H1 (cell line): ENCODE results near the gene APC2. TPM values are rescaled to one million over a fixed set of nuclear protein-coding genes. Genes with fewer than 3 reads are reported as not detected.

Experiments used
- CTCF ChIA-PET: fragments of 300-600 bp; sonication (Branson Sonifier 250); formaldehyde crosslinking; loops from one replicate; lab custom pipeline; 2021; ENCODE audit not compliant: partially characterized antibody; lab: Charles Lee
- POLR2A ChIA-PET: fragments of 300-600 bp; sonication (Branson Sonifier 250); formaldehyde crosslinking; loops from one replicate; lab custom pipeline; 2021; ENCODE audit warnings: inconsistent platforms; ENCODE audit not compliant: partially characterized antibody; lab: Charles Lee
- DNase-seq, 2 experiments: peaks; one replicate each; pipeline versions ENCODE4 v3.0.0 to v3.0.0-alpha.2; 2010 to 2022; ENCODE audit warnings: low spot score in 2 of 2, low read depth in 1 of 2, mixed read lengths in 1 of 2
- FAIRE-seq: peaks from 2 replicates; lab custom pipeline; 2011; peaks lifted over from hg19 to GRCh38; lab: Jason Lieb, UNC
- H2AFZ ChIP-seq: 2 replicates; pipeline ENCODE4 v1.8.1; 2012; ENCODE audit warnings: low read length, inconsistent platforms
- H2AK5ac ChIP-seq: 2 replicates; pipeline ENCODE4 v1.6.1; 2013; ENCODE audit warnings: low read depth, low read length
- H2BK120ac ChIP-seq: replicated peaks from 2 replicates; pipeline ENCODE3; 2013; ENCODE audit warnings: low read depth, low read length, inconsistent platforms
- H2BK12ac ChIP-seq: 2 replicates; pipeline ENCODE4 v1.6.1; 2013; ENCODE audit warnings: low read depth, low read length
- H2BK15ac ChIP-seq: 2 replicates; pipeline ENCODE4 v1.6.1; 2013; ENCODE audit warnings: low read length
- H2BK20ac ChIP-seq: 2 replicates; pipeline ENCODE4 v1.6.1; 2013; ENCODE audit warnings: low read length
- H2BK5ac ChIP-seq: 2 replicates; pipeline ENCODE4 v1.6.1; 2013; ENCODE audit warnings: low read depth, low read length
- H3K14ac ChIP-seq: 2 replicates; pipeline ENCODE4 v1.6.1; 2013; ENCODE audit warnings: inconsistent platforms; ENCODE audit not compliant: insufficient read length
- H3K18ac ChIP-seq: 2 replicates; pipeline ENCODE4 v1.6.1; 2013; ENCODE audit warnings: low read length; ENCODE audit errors: extremely low read depth
- H3K23ac ChIP-seq: 2 replicates; pipeline ENCODE4 v1.6.1; 2013; ENCODE audit warnings: inconsistent platforms; ENCODE audit not compliant: insufficient read length
- H3K23me2 ChIP-seq: 2 replicates; pipeline ENCODE4 v1.6.1; 2013; ENCODE audit warnings: low read depth, low read length
- H3K27ac ChIP-seq: 2 replicates; pipeline ENCODE4 v1.6.1; 2011; ENCODE audit warnings: low read depth, low read length, inconsistent platforms
- H3K27me3 ChIP-seq, 4 experiments: replicated peaks in 1 of 4; 1 replicate in 1 of 4; 2 replicates in 3 of 4; pipeline versions ENCODE4 v1.6.1 to v1.8.1; 2011 to 2013; ENCODE audit warnings: low read length in 3 of 4, mild to moderate bottlenecking in 3 of 4, inconsistent platforms in 2 of 4, mixed read lengths in 2 of 4, moderate library complexity in 1 of 4; ENCODE audit not compliant: control insufficient read depth in 3 of 4, insufficient read depth in 3 of 4; ENCODE audit errors: extremely low read depth in 1 of 4
- H3K36me3 ChIP-seq, 4 experiments: 2 replicates each; pipeline versions ENCODE4 v1.6.1 to v1.8.1; 2011 to 2013; ENCODE audit warnings: mild to moderate bottlenecking in 4 of 4, low read length in 3 of 4, moderate library complexity in 2 of 4, control low read depth in 1 of 4, inconsistent platforms in 1 of 4; ENCODE audit not compliant: insufficient read depth in 4 of 4, control insufficient read depth in 2 of 4
- H3K4ac ChIP-seq: replicated peaks from 2 replicates; pipeline ENCODE3; 2013; ENCODE audit warnings: low read length, low read depth, mixed read lengths, inconsistent platforms; ENCODE audit not compliant: insufficient read length
- H3K4me1 ChIP-seq, 4 experiments: replicated peaks in 1 of 4; 1 replicate in 1 of 4; 2 replicates in 3 of 4; pipeline versions ENCODE4 v1.6.1 to v1.8.1; 2011 to 2013; ENCODE audit warnings: low read length in 3 of 4, inconsistent platforms in 2 of 4, mixed read lengths in 1 of 4; ENCODE audit not compliant: insufficient read depth in 4 of 4, control insufficient read depth in 3 of 4
- H3K4me2 ChIP-seq, 2 experiments: 2 replicates each; pipeline versions ENCODE4 v1.6.1 to v1.8.1; 2011 to 2013; ENCODE audit warnings: low read depth in 2 of 2, low read length in 2 of 2, control low read depth in 1 of 2, inconsistent platforms in 1 of 2, mild to moderate bottlenecking in 1 of 2; ENCODE audit not compliant: insufficient read depth in 1 of 2
- H3K4me3 ChIP-seq, 4 experiments: fragments of 200-600, 300-600 bp in 1 of 4; sonication (generic), shearing (Covaris generic), sonication (Bioruptor Twin) in 1 of 4; 2 replicates each; pipeline versions ENCODE4 v1.5.1 to v1.8.1; 2011 to 2016; ENCODE audit warnings: low read length in 4 of 4, low read depth in 3 of 4, control low read depth in 2 of 4, inconsistent platforms in 2 of 4, mild to moderate bottlenecking in 2 of 4, mixed read lengths in 1 of 4, moderate library complexity in 1 of 4; ENCODE audit not compliant: insufficient read depth in 2 of 4; ENCODE audit errors: extremely low read depth in 1 of 4
- H3K56ac ChIP-seq: replicated peaks from 2 replicates; pipeline ENCODE3; 2013; ENCODE audit warnings: low read depth, mild to moderate bottlenecking, mixed read lengths, low read length, inconsistent platforms; ENCODE audit not compliant: insufficient read length
- H3K79me1 ChIP-seq: 2 replicates; pipeline ENCODE4 v1.6.1; 2013; ENCODE audit warnings: low read depth, low read length, control low read depth
- H3K79me2 ChIP-seq, 2 experiments: 2 replicates each; pipeline versions ENCODE4 v1.6.1 to v1.8.1; 2012 to 2013; ENCODE audit warnings: low read length in 2 of 2, mild to moderate bottlenecking in 2 of 2, inconsistent platforms in 1 of 2; ENCODE audit not compliant: insufficient read depth in 2 of 2, control insufficient read depth in 1 of 2
- H3K9ac ChIP-seq, 4 experiments: replicated peaks in 1 of 4; 1 replicate in 1 of 4; 2 replicates in 3 of 4; pipeline versions ENCODE4 v1.6.1 to v1.8.1; 2011 to 2013; ENCODE audit warnings: low read depth in 3 of 4, low read length in 3 of 4, control low read depth in 2 of 4, mild to moderate bottlenecking in 2 of 4, moderate library complexity in 2 of 4, inconsistent platforms in 1 of 4; ENCODE audit errors: extremely low read depth in 1 of 4
- H3K9me3 ChIP-seq, 2 experiments: 2 replicates each; pipeline versions ENCODE4 v1.6.1 to v1.8.1; 2012 to 2013; ENCODE audit warnings: mild to moderate bottlenecking in 2 of 2, moderate library complexity in 2 of 2, control low read depth in 1 of 2, inconsistent platforms in 1 of 2, low read depth in 1 of 2, low read length in 1 of 2, mixed read lengths in 1 of 2; ENCODE audit not compliant: insufficient read depth in 2 of 2
- H4K20me1 ChIP-seq, 2 experiments: replicated peaks in 1 of 2; 2 replicates each; pipeline versions ENCODE3 to v1.8.1; 2011 to 2013; ENCODE audit warnings: inconsistent platforms in 2 of 2, low read length in 2 of 2, mild to moderate bottlenecking in 1 of 2; ENCODE audit not compliant: insufficient read depth in 2 of 2, control insufficient read depth in 1 of 2
- H4K5ac ChIP-seq: 2 replicates; pipeline ENCODE4 v1.6.1; 2013; ENCODE audit warnings: low read length, low read depth, mixed read lengths, inconsistent platforms; ENCODE audit not compliant: insufficient read length
- H4K8ac ChIP-seq: 2 replicates; pipeline ENCODE4 v1.8.0; 2013; ENCODE audit warnings: mild to moderate bottlenecking, moderate library complexity, low read length, inconsistent platforms; ENCODE audit not compliant: insufficient read depth; ENCODE audit errors: extremely low read depth
- H4K91ac ChIP-seq: replicated peaks from 2 replicates; pipeline ENCODE3; 2013; ENCODE audit warnings: low read length, mixed read lengths, inconsistent platforms; ENCODE audit not compliant: insufficient read length
- BACH1 ChIP-seq: IDR thresholded peaks from 2 replicates; pipeline ENCODE4 v1.6.1; 2012; ENCODE audit warnings: low read length, improper control_type of control experiment
- BRCA1 ChIP-seq: IDR thresholded peaks from 2 replicates; pipeline ENCODE4 v1.6.1; 2012; ENCODE audit warnings: low read depth, low read length, improper control_type of control experiment
- CREB1 ChIP-seq: IDR thresholded peaks from 2 replicates; pipeline ENCODE4 v1.6.1; 2012; ENCODE audit warnings: inconsistent platforms
- MAFK ChIP-seq: IDR thresholded peaks from 2 replicates; pipeline ENCODE4 v1.6.1; 2012; ENCODE audit warnings: low read depth, mild to moderate bottlenecking, improper control_type of control experiment, low read length
- MAX ChIP-seq: IDR thresholded peaks from 2 replicates; pipeline ENCODE4 v1.6.1; 2012; ENCODE audit warnings: inconsistent platforms
- POLR2A ChIP-seq, 2 experiments: IDR thresholded peaks; 1 replicate in 1 of 2; 2 replicates in 1 of 2; pipeline ENCODE4 v1.6.1; 2011; ENCODE audit warnings: low read depth in 2 of 2, low read length in 2 of 2, mild to moderate bottlenecking in 2 of 2; ENCODE audit errors: control extremely low read depth in 1 of 2
- POU5F1 ChIP-seq: IDR thresholded peaks from 2 replicates; pipeline ENCODE4 v1.6.1; 2011; ENCODE audit warnings: low read depth, mild to moderate bottlenecking, low read length, moderate library complexity
- SIN3A ChIP-seq, 2 experiments: IDR thresholded peaks in 1 of 2; conservative IDR thresholded peaks in 1 of 2; 2 replicates each; pipeline ENCODE4 v1.6.1; 2011 to 2012; ENCODE audit warnings: low read length in 2 of 2, improper control_type of control experiment in 1 of 2, low read depth in 1 of 2, mild to moderate bottlenecking in 1 of 2
- TCF12 ChIP-seq: IDR thresholded peaks from 2 replicates; pipeline ENCODE4 v1.6.1; 2011; ENCODE audit warnings: low read depth, mild to moderate bottlenecking, low read length
- TEAD4 ChIP-seq: IDR thresholded peaks from 2 replicates; pipeline ENCODE4 v1.6.1; 2012; ENCODE audit warnings: low read depth, low read length, inconsistent platforms, mixed read lengths
- ZNF274 ChIP-seq: IDR thresholded peaks from 2 replicates; pipeline ENCODE4 v1.7.0; 2012; ENCODE audit warnings: low read length, borderline replicate concordance; ENCODE audit errors: extremely low read depth
- WGBS, 2 experiments: shearing (Covaris generic) in 1 of 2; methylation state at CpG; one replicate each; pipeline versions ENCODE4 v1.1.6 to v1.1.7; 2013 to 2015; ENCODE audit warnings: low lambda C conversion rate in 2 of 2, mixed read lengths in 2 of 2, inconsistent platforms in 1 of 2, low coverage in 1 of 2, missing lambda C conversion rate in 1 of 2; ENCODE audit not compliant: insufficient replicate concordance in 2 of 2, insufficient coverage in 1 of 2, insufficient read length in 1 of 2; ENCODE audit errors: extremely low coverage in 1 of 2, missing lambda C conversion rate in 1 of 2; 5-methylcytosine and 5-hydroxymethylcytosine counted together
- polyA plus RNA-seq, 7 experiments: library from polyadenylated mRNA; depleted of rRNA in 3 of 7; stranded (reverse) in 5 of 7; unstranded in 2 of 7; fragments of >200 nt in 5 of 7; fragments of 200-250 nt in 2 of 7; gene quantifications; 1 replicate in 5 of 7; 2 replicates in 1 of 7; 4 replicates in 1 of 7; pipeline versions ENCODE4 v1.2.1 to v1.2.3, GENCODE V29; 2011 to 2013; ENCODE audit warnings: missing spikeins in 2 of 7, mixed read lengths in 2 of 7
- total RNA-seq: library from RNA; stranded (reverse); fragmentation: NEBNext Ultra II Directional; extraction: Animal tissue kit (Norgen Biotek cat#: 25700); gene quantifications from 2 replicates; pipeline ENCODE4 v1.2.1, GENCODE V29; 2021

The APC2 gene
- total and polyA plus RNA-seq, 2 of the 8 experiments (the other 6 are each of a cell fraction or from before 2014, with no cell fraction given), result 1.3 to 4.1 TPM

GRCh38 chr19:1467490-1468273 lies 17.8 kb downstream of the APC2 start:
- Histone ChIP-seq H4K20me1 (peaks cover 20 to 46% of the 10 kb centered on the region in 2 experiments), H4K91ac (no peak overlapping the region), H2AFZ (no peak overlapping the region), H2BK20ac (no peak overlapping the region), H2AK5ac (no peak overlapping the region), H3K18ac (no peak overlapping the region), H3K56ac (no peak overlapping the region), H2BK12ac (no peak overlapping the region), H2BK15ac (no peak overlapping the region), H3K4ac (no peak overlapping the region), H3K9ac (no peak overlapping the region), H3K14ac (no peak overlapping the region), H3K9me3 (peaks cover 0 to 7% of the 10 kb centered on the region in 2 experiments; a peak in 1 of 4 replicates), H2BK5ac (no peak overlapping the region), H3K79me2 (no peaks in the 10 kb centered on the region), H3K4me3 (peak overlapping the region in 2 of 4 experiments; percentile 23 to 51; a peak in 3 of 8 replicates), H3K36me3 (peaks cover 0 to 41% (median 0%) of the 10 kb centered on the region in 4 experiments; a peak in 2 of 8 replicates), H3K4me1 (peaks cover 0 to 51% (median 28%) of the 10 kb centered on the region in 4 experiments; a peak in 5 of 7 replicates), H3K79me1 (no peaks in the 10 kb centered on the region), H3K23ac (no peak overlapping the region), H3K4me2 (peak overlapping the region; percentile 64 to 86), H3K27ac (no peak overlapping the region), H3K27me3 (peaks cover 66 to 87% (median 85%) of the 10 kb centered on the region in 4 experiments), H3K23me2 (peaks cover 13% of the 10 kb centered on the region; the same call in 1 of the 2 replicates), H4K8ac (peak overlapping the region; percentile 92; the same call in 1 of the 2 replicates), H4K5ac (no peak overlapping the region), H2BK120ac (no peak overlapping the region)
- ChIA-PET POLR2A (interaction anchor here (0.6 to 5.5 kb wide), 12 partner anchors 8 to 397 kb away, joined by 3 to 72 read pairs (median 4); partner anchors contain the start of gene CIRBP), CTCF (interaction anchor here (0.9 to 5.5 kb wide), 8 partner anchors 10 to 391 kb away, joined by 3 to 53 read pairs (median 8); no protein-coding TSS in a partner anchor)
- WGBS, 2 experiments, result 10% methylated on average over 58 of the region's 92 CpGs; no CpG with 5 or more reads in 1 of the 2 experiments
- FAIRE-seq (no peak), DNase-seq (peak in 1 of 2 experiments; percentile 71)
- TF ChIP-seq ZNF274, result no peak
- no peak for TF ChIP-seq BACH1
- TF ChIP-seq POU5F1, result no peak
- no peak for TF ChIP-seq BRCA1
- no peak for TF ChIP-seq TEAD4
- no peak for TF ChIP-seq CREB1
- 0 out of 2 replicates have a peak, but pooled peaks have one; percentile 2 for TF ChIP-seq MAX
- TF ChIP-seq POLR2A (IDR thresholded peaks at IDR 0.05; ENCODE audit: control extremely low read depth in 1 of 2, low read depth in 2 of 2, low read length in 2 of 2), result no peak
- no peak for TF ChIP-seq MAFK
- no peak for TF ChIP-seq TCF12
- no peak for TF ChIP-seq SIN3A (conservative IDR thresholded peaks at IDR 0.05 in 1 of 2, IDR thresholded peaks at IDR 0.05 in 1 of 2; ENCODE audit: low read depth in 1 of 2, low read length in 2 of 2)
